GM13977 (cell line): Measurements from ENCODE around the gene ST7.

ENCODE experiments used
- DNase-seq: peaks from one replicate; pipeline ENCODE4 v3.0.0; 2012; ENCODE audit warnings: low spot score
- in situ Hi-C: fragments of 300-500 bp; cut with MboI; formaldehyde crosslinking; loops from one replicate; pipeline ENCODE4 v1.12.0; 2022; ENCODE audit warnings: low sequenced_read_pairs, low pct_unique_long_range_greater_than_20kb, mixed read lengths, inconsistent platforms; ENCODE audit not compliant: unreplicated experiment
- TF ChIP-seq, protein P1 (sequence below): IDR thresholded peaks from 2 replicates; pipeline ENCODE4 v1.5.1; 2012; ENCODE audit warnings: mild to moderate bottlenecking, control low read depth; ENCODE audit not compliant: insufficient read depth; ENCODE audit errors: extremely low read depth, missing control alignments

ST7 gene

GRCh38 chr7:117164620-117165019, 211.3 kb downstream of the ST7 start:
- DNase-seq: no peak
- in situ Hi-C loops: no loop called here
- TF ChIP-seq, protein P1, sequence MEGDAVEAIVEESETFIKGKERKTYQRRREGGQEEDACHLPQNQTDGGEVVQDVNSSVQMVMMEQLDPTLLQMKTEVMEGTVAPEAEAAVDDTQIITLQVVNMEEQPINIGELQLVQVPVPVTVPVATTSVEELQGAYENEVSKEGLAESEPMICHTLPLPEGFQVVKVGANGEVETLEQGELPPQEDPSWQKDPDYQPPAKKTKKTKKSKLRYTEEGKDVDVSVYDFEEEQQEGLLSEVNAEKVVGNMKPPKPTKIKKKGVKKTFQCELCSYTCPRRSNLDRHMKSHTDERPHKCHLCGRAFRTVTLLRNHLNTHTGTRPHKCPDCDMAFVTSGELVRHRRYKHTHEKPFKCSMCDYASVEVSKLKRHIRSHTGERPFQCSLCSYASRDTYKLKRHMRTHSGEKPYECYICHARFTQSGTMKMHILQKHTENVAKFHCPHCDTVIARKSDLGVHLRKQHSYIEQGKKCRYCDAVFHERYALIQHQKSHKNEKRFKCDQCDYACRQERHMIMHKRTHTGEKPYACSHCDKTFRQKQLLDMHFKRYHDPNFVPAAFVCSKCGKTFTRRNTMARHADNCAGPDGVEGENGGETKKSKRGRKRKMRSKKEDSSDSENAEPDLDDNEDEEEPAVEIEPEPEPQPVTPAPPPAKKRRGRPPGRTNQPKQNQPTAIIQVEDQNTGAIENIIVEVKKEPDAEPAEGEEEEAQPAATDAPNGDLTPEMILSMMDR: no peak

GRCh38 chr7:117165656-117166055, 212.4 kb downstream of the ST7 start:
- in situ Hi-C loops: no loop called here
- no peak for DNase-seq
- TF ChIP-seq, protein P1: no peak

DNA sequence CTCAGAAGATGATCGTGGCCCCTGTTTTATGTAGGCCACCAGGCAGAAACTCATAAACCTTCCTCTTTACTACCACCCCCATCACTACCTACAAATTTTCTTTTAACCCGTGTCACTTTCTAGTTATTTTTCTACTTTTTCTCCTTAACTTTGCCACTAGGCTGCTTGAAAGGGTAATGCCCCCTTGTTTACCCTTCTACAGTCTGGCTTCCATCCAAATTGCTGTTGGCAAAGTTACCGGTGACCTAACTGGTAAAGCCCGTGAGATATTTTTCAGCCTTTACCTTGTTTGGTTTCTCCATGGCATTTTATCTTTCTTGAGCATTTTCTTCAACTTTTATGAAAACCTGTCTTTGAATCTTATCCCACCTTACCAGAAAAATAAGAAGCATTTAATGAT, 216.6 kb downstream of the ST7 start:
- DNase-seq: no peak
- TF ChIP-seq, protein P1: no peak
- in situ Hi-C loops: no loop called here

DNA sequence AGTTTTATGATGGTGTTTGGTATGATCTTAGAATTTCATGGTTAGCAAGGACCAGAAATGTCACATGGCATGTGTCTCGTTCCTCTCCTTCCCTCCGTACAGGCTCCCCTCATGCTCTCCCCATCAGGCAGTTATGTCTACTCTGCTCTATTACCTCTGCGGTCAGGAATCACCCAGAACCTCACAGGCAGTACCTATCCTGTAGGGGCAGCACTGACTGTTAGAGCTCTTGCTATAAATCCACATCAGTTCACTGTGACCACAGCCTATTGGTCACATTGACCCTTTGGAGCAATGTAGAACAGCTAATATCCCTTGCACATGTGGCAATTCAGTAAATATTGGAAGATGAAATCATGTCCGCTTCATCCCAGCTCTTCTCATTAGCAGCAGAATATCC, 217.8 kb downstream of the ST7 start:
- TF ChIP-seq, protein P1: no peak
- in situ Hi-C loops: no loop called here
- no peak for DNase-seq

DNA sequence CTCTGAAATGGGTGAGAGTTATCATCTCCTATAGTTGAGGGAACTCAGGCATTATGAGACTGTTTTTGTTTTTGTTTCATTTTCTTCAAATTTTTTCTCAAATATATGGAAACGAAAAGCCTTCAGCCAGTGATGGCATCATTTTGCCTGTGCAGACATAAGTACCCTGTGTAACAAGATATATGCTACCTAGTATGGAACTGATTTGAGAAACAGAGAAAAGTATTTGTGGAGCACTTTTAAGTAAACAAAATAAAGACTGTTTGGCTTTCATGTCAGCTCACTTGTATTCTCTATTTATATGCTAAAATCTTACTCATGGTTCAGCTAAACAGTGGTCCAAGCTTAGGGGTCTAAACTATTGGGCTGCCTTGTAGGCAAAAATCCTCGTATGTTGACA, 219.0 kb downstream of the ST7 start:
- in situ Hi-C loops: no loop called here
- DNase-seq: no peak
- TF ChIP-seq, protein P1: no peak

- no peak for DNase-seq
- TF ChIP-seq, protein P1: no peak
- in situ Hi-C loops: no loop called here
Observed at GRCh38 chr7:117173035-117173770, 219.9 kb downstream of the ST7 start.
